ENCODE results near the gene WNT7A.

The WNT7A gene

DNA sequence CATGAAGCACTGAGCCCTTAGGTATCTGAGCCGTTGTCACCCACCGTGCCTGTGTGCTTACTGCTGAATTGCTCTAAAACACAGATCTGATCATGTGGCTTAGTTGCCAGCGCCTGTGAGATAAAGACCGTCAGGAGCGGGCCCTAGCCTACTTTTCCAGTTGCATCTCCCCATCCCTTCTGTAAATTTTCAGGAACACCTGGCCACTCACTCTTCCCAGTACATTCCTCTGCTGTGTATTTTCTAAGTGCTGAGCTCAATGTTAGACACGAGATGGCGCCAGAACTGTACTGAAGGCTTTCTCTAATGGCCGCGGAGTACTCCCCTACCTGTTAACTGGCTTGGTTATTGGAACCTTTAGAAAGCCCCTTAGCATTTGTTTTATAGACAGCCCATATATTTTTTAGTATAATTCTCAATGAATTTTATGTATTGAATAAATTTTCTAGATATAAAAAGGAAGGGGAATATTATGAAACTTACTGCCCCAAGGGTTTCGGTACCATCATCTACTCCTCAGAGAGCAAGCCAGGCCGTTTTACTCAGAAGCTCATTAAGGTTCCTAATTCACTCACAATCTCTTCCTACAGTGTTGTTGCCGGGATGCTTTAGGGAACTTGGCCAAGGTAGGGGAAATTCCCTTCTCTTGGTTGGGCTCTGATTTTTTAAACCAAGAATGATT, 16.7 kb upstream of the WNT7A start:
- TF ChIP-seq, protein P1, sequence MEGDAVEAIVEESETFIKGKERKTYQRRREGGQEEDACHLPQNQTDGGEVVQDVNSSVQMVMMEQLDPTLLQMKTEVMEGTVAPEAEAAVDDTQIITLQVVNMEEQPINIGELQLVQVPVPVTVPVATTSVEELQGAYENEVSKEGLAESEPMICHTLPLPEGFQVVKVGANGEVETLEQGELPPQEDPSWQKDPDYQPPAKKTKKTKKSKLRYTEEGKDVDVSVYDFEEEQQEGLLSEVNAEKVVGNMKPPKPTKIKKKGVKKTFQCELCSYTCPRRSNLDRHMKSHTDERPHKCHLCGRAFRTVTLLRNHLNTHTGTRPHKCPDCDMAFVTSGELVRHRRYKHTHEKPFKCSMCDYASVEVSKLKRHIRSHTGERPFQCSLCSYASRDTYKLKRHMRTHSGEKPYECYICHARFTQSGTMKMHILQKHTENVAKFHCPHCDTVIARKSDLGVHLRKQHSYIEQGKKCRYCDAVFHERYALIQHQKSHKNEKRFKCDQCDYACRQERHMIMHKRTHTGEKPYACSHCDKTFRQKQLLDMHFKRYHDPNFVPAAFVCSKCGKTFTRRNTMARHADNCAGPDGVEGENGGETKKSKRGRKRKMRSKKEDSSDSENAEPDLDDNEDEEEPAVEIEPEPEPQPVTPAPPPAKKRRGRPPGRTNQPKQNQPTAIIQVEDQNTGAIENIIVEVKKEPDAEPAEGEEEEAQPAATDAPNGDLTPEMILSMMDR (IDR thresholded peaks at IDR 0.05; ENCODE audit: extremely low read depth, missing control alignments) = no peak
- DNase-seq (ENCODE audit: low spot score) = peak; percentile 62

- peak; percentile 87 for DNase-seq (ENCODE audit: low spot score)
- TF ChIP-seq, protein P1 (IDR thresholded peaks at IDR 0.05; ENCODE audit: extremely low read depth, missing control alignments) = no peak
Observed at GRCh38 chr3:13895155-13896105, 15.6 kb upstream of the WNT7A start.

- TF ChIP-seq, protein P1 (IDR thresholded peaks at IDR 0.05; ENCODE audit: extremely low read depth, missing control alignments) = no peak
- peak; percentile 4 for DNase-seq (ENCODE audit: low spot score)
Observed at GRCh38 chr3:13894807-13895154, 14.9 kb upstream of the WNT7A start.

- TF ChIP-seq, protein P1 (IDR thresholded peaks at IDR 0.05; ENCODE audit: extremely low read depth, missing control alignments) = no peak
- DNase-seq (ENCODE audit: low spot score) = peak; percentile 5
Observed at GRCh38 chr3:13894096-13894806, 14.4 kb upstream of the WNT7A start.

DNA sequence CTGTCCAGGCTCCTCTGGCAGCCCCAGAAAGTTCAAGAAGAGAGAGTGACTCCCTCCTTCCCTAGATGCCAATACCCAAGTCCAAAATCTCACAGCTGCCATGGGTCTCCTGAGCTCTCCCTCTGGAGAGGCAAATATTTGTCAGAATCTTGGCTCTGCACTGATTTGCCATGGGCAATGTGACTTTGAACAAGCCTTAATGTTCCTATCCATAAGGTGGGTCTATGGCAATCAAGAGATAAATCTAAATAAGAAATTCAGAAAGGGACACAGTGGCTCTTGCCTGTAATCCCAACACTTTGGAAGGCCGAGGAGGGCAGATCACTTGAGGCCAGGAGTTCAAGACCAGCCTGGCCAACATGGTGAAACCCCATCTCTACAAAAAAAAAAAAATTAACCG, 12.4 kb upstream of the WNT7A start:
- DNase-seq (ENCODE audit: low spot score) = no peak
- TF ChIP-seq, protein P1 (IDR thresholded peaks at IDR 0.05; ENCODE audit: extremely low read depth, missing control alignments) = no peak

GRCh38 chr3:13891492-13892073, 11.7 kb upstream of the WNT7A start:
- TF ChIP-seq, protein P1 (IDR thresholded peaks at IDR 0.05; ENCODE audit: extremely low read depth, missing control alignments) = no peak
- peak; percentile 12 for DNase-seq (ENCODE audit: low spot score)
